NCI-H1105 (cell line): Measurements from ENCODE around the gene CNTNAP1.

ENCODE experiments used
- DNase-seq: peaks from one replicate; lab custom pipeline; 2025; lab: John Stamatoyannopoulos, UW

CNTNAP1 gene

DNA sequence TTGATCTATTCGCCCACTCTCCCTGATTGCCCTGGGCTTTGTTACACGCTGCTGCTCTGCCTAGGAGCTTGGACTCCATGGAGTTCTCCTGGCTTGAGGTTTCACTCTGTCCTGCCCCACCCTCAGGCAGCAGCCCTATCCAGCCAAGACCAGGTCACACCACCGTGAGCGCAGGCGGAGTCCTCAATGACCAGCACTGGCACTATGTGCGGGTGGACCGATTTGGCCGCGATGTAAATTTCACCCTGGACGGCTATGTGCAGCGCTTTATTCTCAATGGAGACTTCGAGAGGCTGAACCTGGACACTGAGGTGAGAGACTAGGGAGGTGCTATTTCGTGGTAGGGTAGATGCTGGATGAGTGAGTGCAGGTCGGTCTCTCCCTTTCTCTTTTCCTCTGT lies 3.5 kb downstream of the CNTNAP1 start:
- no peak for DNase-seq

GRCh38 chr17:42686520-42687128 lies 4.3 kb downstream of the CNTNAP1 start:
- DNase-seq: no peak

DNA sequence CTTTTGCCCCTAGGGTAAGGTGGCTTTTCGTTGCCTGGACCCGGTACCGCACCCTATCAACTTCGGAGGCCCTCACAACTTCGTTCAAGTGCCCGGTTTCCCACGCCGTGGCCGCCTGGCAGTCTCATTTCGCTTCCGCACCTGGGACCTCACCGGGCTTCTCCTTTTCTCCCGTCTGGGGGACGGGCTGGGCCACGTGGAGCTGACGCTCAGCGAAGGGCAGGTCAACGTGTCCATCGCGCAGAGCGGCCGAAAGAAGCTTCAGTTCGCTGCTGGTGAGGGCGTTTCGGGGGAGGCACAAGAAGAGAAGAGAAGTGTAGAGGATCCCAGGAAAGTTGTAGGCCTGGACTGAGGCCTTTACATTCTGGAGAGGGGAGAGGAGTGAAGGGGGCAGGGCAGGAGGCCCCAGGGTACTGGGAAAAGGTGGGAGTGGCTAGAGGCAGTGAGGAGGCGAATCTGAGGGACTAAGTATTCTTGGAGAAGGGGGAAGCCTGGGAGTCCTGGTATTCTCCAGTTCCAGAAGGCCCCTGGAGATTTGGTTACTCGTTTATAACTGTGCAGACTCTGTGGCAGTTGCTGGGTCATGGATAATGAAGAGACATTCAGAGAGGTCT lies 5.5 kb downstream of the CNTNAP1 start:
- no peak for DNase-seq

DNA sequence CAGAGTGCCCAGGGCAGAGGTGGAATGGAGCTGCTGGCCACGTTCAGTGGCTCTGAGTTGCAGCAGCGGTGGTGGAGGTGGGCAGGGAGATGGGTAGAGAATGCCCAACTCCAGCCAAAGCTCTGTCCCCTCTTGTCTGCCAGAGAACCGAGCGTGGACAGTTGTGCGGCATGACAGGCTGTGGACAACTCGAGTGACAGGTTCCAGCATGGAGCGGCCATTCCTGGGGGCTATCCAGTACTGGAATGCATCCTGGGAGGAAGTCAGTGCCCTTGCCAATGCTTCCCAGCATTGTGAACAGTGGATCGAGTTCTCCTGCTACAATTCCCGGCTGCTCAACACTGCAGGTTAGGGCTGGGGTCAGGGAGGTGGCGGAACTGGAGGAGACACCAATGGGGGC lies 8.3 kb downstream of the CNTNAP1 start:
- DNase-seq: no peak

DNA sequence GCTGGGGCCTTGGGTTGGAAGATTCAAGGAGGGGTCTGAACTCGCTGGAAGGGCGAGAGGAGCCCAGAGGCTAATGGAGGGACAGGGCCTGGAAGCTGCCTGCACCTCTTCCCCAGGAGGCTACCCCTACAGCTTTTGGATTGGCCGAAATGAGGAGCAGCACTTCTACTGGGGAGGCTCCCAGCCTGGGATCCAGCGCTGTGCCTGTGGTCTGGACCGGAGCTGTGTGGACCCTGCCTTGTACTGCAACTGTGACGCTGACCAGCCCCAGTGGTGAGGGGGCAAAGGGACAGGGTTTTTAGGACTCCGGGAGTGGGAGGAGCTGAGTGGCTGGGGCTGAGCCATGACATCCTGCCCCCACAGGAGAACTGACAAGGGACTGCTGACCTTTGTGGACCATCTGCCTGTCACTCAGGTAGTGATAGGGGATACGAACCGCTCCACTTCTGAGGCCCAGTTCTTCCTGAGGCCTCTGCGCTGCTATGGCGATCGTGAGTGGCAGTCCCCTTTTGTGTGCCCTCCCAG lies 8.8 kb downstream of the CNTNAP1 start:
- no peak for DNase-seq

DNA sequence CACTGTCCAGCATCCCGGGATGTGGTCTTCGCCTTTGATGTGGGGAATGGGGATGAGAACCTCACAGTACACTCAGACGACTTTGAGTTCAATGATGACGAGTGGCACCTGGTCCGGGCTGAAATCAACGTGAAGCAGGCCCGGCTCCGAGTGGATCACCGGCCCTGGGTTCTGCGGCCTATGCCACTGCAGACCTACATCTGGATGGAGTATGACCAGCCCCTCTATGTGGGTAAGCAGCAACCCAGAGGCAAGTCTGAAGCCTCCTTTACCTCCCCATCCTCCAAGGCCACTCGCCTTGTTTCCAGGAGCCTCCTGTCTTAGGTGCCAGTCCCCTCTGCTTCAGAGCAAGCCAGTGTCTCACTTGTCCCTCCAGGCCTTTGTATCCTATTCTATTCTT lies 10.2 kb downstream of the CNTNAP1 start:
- DNase-seq: no peak

DNA sequence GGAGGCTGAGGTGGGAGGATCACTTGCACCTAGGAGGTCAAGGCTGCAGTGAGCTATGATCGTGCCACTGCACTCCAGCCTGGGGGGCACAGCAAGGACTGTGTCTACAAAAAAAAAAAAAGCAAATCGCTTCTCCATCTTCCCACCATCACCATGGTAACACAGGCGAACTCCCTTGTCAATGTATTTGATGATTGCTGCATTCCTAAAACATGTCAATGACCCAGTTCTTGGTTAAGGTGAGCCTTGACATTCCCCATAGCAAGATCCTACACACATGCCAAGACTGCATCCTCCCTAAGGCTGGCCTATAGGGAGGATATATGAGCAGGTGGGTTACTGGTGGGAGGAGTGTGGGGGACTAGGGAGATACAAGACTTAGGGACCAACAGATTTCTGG lies 12.2 kb downstream of the CNTNAP1 start:
- no peak for DNase-seq

DNA sequence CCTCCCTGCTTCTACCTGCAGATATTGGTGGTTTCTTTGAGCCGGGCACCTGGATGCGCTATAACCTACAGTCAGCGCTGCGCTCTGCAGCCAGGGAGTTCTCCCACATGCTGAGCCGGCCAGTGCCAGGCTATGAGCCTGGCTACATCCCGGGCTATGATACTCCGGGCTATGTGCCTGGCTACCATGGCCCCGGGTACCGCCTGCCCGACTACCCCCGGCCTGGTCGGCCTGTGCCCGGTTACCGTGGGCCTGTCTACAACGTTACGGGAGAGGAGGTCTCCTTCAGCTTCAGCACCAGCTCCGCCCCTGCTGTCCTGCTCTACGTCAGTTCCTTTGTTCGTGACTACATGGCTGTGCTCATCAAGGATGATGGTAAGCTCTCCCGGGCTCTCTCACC lies 13.2 kb downstream of the CNTNAP1 start:
- DNase-seq: no peak

DNA sequence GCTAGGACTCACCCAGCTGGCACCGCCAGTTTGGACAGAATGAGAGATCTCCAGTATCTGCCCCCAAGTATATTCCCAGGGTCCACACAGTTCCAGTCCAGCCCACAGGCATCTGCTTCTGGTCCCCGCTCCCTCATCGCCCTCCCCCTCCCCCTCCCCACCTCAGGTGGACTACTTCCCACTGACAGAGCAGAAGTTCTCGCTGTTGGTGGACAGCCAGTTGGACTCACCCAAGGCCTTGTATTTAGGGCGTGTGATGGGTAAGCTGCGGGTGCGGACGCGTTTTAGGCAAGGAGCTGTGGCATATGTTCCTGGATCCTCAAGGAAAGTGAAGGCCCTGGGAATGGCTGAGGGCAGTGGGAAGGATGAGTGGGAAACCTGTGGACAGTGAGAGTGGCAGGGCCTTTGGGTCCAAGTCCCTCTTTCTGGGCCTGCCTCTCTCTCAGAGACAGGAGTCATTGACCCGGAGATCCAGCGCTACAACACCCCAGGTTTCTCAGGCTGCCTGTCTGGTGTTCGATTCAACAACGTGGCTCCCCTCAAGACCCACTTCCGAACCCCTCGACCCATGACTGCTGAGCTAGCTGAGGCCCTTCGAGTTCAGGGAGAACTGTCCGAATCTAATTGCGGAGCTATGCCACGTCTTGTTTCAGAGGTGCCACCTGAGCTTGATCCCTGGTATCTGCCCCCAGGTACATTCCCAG lies 14.9 kb downstream of the CNTNAP1 start:
- no peak for DNase-seq

DNA sequence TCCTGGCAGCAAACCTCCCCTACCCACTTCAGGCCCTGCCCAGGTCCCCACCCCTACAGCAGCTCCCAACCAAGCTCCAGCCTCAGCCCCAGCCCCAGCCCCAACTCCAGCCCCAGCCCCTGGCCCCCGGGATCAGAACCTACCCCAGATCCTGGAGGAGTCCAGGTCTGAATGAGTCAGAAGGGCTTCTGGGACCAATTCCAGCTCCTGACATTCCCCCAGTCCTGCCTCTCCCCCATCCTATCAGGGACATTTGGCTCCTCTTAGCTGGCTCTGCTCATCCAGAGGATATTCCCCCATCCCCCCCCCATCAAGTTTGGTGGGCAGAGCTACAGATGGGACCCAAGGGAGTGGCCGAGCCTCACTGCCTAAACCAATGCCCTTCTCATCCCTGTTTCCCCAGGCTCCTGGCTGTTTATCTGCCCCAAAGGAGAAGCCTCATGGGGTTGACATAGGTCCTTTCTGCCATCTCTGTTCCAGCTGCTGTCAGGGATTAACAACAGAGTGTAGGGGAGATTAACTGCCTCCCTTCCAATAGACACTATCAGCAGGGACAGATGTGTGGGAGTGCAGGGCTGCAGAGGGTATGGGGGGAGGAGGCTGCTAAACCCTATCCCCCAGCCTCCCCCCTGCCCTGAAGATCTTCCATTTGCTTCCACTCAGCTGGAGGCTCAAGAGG lies 16.5 kb downstream of the CNTNAP1 start:
- no peak for DNase-seq

GRCh38 chr17:42699415-42699740 lies 17.0 kb downstream of the CNTNAP1 start:
- DNase-seq: no peak

DNA sequence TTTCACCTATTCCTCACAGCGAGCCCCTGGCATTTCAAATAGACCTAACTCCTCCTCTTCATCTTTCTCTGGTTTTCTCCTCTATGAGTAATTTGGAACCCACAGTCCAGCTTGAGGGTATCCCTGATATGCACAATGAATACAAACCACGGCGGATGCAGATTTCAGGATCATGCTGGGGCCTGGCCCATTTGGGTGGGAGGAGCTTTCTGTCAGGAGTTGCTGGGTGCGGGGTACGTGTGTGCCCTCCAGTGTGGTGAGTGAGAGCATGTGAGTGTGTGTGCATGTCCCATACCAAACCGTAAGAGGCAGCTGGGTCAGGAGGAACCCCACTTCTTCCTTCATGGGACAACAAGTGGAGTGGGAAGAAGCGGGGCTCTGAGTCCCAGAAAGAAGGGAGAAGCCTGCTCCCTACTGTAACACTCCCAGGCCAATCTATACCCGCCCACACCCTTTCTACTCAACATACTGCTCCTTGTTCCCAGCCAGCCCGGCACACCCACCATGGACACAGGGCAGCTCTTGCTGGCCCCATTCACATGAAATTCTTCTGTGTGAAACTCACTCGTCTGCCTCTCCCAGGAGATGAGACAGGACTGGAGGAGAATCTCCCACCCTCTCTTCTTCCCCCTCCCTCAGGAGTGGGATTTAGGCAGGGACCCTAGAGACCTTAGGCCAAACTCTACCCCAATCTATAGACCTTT lies 18.4 kb downstream of the CNTNAP1 start:
- no peak for DNase-seq

DNA sequence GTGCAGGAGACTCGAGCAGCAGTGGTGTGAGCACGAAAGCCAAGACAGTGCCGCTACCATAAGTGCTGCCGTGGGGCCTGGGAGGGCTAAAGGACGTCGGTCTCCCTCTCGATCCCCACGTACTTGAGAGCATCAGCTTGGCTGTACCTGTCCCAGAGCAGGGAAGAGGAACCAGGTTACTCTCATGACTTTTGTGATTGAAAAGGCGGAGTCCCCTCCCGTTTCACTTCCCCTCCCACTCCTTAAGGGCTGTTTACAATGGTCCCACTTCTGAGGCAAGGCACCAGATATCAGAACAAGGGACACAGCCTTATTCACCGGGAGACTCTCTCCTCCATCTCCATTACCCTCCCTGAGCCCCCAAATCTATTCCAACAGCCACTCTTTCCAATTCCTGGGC lies 20.1 kb downstream of the CNTNAP1 start:
- DNase-seq: no peak

DNA sequence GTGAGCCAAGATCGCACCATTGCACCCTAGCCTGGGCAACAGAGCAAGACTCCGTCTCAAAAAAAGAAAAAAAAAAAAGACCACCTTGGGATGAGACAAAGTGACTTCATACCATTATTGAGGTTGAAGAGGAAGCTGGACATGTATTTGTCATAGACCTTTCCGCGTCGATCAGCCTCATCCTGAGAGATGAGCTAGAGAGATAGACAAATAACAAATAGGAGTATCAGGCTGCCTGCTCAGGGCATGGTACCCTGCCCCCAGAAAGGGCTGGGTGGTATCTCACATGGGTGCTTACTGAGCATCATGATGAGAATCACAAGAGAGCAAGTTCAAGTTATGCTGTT lies 22.1 kb downstream of the CNTNAP1 start:
- no peak for DNase-seq

DNA sequence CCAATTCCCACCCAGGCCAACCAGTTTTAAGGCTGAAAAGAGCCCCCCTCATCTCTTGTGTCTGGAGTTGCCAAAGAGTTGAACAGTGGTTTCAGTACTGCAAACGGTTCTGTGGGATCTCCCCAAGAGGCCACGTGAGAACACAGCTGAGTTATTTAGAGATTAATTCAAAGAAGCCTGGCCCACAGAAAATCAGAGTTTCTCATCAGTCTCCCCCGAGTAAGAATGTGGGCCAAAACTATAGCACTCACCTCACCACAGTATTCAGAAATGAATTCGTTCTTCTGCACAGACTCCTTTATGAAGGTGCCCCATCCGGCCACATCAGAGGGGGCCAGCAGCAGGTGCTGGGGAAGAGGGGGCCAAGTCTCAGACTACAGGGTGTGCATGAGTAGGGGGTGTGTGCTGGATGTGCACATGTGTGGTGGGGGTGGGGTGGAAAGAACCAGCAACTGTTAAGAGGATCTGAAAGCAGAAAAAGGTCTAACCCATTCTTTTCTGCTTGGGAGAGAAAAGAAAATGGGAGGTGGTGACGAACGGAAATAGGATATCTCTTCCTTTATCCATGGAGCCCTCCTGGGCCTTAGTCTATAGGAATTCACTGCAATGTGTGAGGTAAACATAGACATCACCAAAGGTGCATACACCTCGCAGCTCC lies 22.6 kb downstream of the CNTNAP1 start:
- DNase-seq: no peak

GRCh38 chr17:42706732-42707131 lies 24.4 kb downstream of the CNTNAP1 start:
- no peak for DNase-seq

DNA sequence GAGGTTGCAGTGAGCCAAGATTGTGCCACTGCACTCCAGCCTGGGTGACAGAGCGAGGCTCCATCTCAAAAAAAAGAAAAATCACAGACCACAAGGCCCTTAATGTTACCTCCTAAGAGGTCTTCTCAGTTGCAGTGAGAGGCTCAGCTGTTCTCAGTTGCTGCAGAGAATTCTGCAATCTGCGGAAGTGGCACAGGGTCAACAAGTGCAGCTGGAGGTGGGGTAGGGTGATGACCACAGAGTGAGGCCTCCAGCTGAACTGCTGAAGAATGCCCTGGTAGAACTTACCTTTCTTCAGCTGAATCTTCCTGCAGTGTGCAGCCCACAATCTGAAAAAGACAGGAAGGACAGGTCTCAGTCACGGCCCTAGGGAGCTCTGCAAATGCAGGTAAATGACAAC lies 26.3 kb downstream of the CNTNAP1 start:
- no peak for DNase-seq

- no peak for DNase-seq
Measured at GRCh38 chr17:42709561-42709960, 27.2 kb downstream of the CNTNAP1 start.

DNA sequence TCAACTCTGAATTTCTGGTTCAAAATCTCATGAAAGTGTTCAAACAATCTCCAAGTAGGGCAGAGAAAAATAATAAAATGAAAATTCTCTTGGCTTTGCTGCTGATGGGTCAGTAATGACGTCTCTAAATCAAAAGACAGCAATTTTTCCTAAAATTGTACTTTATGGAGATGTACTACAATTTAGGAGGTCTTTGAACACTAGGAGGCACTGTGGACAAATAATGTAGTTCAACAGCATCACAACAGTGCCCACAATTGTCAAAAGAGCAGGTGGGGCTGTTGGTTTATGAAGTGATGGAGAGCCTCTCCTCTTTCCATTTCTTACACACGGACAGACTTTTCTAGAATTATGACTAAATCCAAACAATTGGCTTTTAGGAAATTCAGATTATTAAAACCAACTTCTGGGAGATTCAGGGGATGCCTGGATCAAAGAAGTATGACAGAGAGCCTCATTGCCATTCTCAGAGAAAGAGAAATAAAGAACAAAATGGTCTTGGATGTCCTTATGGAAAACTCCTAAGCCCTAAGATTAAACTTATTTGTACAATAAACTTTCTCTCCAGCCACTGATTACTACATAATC lies 38.8 kb downstream of the CNTNAP1 start:
- peak; percentile 47 for DNase-seq

GRCh38 chr17:42723636-42724035 lies 41.3 kb downstream of the CNTNAP1 start:
- no peak for DNase-seq

DNA sequence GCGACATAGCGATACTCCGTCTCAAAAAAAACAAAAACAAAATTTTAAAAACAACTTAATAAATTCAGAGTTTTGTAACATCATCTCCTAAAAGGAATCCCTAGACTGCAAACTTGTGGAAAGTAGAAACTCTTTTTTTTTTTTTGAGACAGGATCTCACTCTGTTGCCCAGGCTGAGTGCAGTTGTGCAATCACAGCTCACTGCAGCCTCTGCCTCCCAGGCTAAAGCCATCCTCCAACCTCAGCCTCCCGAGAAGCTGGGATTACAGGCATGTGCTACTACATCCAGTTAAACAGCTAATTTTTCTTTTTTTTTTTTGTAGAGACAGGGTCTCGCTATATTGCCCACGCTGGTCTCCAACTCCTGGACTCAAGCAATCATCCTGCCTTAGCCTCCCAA lies 42.8 kb downstream of the CNTNAP1 start:
- DNase-seq: no peak

DNA sequence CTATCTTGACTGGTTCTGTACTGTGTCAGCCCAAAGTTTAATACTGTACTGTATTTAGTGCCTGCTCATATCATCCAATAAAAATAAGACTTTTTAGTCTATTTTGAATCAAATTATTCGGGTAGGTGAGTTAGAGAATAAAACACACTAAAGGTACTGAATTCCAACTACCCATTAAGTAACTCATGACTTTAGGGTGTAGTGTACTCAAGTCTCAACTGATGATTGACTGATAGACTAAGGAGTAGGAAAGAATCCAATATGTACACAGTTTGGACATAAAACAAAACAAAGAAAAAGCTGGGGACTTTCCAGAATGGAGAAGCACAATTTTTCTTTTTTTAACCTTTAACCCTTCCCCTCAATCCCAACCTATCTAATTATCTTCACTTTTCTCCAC lies 58.4 kb downstream of the CNTNAP1 start:
- DNase-seq: no peak
